LNCaP clone FGC (cell line): ENCODE data around the gene ZNF783.

Experiments
- DNase-seq: peaks from one replicate; pipeline ENCODE4 v3.0.0-alpha.2; 2011; ENCODE audit warnings: low read depth
- H3K4me3 ChIP-seq: 2 replicates; pipeline ENCODE4 v1.5.1; 2011; ENCODE audit warnings: mild to moderate bottlenecking, low read depth, low read length, control low read depth
- TF ChIP-seq, protein P1 (sequence below): IDR thresholded peaks from 2 replicates; pipeline ENCODE4 v1.5.1; 2012; ENCODE audit warnings: mild to moderate bottlenecking; ENCODE audit not compliant: control insufficient read depth, insufficient read depth; ENCODE audit errors: extremely low read depth

Gene ZNF783

DNA sequence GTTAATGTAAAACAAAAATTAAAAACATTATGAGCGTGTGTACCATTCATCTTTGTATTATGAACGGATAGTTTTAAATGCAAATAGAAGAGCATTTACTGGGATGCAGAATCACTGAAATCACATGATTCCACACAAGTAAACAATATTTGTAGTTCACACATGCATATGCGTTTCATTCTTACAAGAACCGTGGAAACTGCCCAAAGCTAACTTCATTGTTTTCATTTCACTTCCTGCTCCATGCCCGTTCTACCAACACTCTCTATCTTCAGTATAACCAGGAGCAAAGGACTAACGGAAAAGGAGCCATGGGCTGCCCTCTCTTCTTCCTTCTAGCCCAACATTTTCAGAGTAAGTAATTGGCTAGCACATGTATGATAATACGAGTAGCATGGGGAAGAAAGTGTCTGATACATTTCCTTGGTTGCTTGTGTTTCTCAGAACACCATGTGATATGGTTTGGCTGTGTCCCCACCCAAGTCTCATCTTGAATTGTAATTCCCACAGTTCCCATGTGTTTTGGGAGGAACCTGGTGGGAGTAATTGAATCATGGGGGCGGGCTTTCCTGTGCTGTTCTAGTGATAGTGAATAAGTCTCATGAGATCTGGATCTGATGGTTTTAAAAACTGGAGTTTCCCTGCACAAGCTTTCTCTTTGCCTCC is 38.8 kb downstream of the ZNF783 start:
- no peak for DNase-seq
- no peak overlapping the region for H3K4me3 ChIP-seq
- TF ChIP-seq, protein P1, sequence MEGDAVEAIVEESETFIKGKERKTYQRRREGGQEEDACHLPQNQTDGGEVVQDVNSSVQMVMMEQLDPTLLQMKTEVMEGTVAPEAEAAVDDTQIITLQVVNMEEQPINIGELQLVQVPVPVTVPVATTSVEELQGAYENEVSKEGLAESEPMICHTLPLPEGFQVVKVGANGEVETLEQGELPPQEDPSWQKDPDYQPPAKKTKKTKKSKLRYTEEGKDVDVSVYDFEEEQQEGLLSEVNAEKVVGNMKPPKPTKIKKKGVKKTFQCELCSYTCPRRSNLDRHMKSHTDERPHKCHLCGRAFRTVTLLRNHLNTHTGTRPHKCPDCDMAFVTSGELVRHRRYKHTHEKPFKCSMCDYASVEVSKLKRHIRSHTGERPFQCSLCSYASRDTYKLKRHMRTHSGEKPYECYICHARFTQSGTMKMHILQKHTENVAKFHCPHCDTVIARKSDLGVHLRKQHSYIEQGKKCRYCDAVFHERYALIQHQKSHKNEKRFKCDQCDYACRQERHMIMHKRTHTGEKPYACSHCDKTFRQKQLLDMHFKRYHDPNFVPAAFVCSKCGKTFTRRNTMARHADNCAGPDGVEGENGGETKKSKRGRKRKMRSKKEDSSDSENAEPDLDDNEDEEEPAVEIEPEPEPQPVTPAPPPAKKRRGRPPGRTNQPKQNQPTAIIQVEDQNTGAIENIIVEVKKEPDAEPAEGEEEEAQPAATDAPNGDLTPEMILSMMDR: no peak

DNA sequence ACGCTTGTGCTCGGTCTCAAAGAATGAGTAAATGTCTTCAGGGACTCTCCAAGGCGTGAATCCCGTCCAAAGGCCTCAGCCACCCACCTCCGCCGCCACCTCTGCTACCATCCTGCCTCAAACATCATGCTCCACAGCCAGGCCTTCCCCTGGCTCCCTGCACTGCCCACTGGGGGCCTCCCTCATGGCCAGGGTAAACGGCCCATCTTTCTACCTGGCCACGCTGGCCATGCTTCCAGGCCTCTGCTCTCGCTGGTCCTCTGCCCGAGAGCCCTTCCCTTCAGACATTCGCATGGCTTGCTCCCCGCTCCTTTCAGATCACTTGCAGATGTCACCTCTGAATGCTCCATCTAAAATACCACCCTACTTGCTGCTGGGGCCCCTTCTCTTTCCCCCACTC is 40.2 kb downstream of the ZNF783 start:
- DNase-seq: no peak
- H3K4me3 ChIP-seq: no peak overlapping the region
- TF ChIP-seq, protein P1: no peak

DNA sequence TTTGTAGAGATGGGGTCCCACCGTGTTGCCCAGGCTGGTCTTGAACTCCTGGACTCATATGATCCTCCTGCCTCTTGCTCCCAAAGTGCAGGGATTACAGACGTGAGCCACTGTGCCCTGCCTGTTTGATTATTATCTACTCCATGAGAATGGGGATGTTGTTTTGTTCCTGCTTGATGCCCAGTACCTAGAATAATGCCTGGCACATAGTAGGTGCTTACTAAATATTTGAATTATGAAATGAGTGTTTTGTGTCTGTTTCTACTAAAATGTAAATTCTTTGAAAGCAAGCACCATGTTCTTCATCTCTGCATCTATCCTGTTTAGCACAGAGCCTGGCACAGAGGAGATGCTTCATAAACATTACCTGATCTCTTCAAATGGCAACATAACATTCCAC is 40.9 kb downstream of the ZNF783 start:
- no peak overlapping the region for H3K4me3 ChIP-seq
- no peak for DNase-seq
- TF ChIP-seq, protein P1: no peak

DNA sequence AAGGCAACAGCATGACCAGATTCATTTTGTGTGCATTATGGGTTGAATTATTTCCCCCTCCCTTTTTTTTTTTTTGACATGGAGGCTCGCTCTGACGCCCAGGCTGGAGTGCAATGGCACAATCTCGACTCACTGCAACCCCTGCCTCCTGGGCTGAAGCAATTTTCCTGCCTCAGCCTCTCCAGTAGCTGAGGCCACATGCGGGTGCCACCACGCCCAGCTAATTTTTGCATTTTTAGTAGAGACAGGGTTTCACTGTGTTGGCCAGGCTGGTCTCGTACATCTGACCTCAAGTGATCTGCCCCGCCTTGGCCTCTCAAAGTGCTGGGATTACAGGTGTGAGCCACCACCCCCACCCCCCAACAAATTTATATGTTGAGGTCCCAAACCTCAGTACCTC is 42.0 kb downstream of the ZNF783 start:
- TF ChIP-seq, protein P1: no peak
- no peak overlapping the region for H3K4me3 ChIP-seq
- DNase-seq: no peak

DNA sequence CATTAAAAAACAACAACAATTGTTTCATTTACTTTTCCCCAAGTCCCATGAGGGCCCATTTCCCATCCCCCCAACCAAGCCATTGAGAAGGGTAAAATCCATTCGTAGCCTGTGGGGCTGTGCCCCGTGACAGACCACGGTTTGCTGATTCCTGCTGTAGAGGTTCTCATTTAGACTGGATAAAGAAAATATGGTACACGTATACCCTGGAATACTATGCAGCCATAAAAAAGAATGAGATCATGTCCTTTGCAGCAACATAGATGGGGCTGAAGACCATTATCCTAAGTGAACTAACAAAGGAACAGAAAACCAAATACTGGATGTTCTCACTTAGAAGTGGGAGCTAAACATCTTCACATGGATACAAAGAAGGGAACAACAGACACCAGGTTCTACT is 44.9 kb downstream of the ZNF783 start:
- no peak overlapping the region for H3K4me3 ChIP-seq
- TF ChIP-seq, protein P1: no peak

DNA sequence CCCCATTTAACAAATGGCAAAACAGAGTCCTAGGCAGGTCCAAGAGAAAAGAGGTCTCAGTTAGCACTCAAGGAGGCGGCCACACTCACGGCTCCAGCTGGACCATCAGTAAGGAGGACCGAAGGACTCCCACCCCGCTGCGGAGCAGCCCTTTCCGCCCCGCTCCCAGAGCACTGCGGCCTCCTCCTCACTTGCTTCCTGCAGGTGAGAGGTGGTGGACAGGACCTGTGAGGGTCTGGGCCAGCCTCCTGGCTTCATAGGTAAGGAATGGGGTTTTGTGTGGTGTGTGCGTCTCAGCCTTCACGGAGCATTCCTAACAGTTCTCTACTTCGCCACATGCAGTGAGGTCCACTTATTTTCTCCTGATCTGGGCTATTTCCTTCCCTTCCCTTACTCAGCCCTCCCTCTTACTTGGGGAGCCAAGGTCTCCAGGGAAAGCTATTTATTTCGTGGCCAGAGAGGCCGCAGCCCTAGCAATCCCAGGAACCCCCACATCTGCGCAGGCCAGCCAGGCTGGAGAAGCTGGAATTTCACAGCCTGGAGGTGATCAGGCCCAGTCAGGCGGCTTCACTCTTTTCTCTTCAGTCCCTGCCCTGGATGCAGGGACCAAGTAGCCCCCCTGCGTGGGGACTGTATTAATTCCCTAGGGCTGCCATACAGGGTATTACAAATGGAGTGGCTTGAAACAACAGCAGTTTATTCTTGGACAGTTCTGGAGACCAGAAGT is 45.9 kb downstream of the ZNF783 start:
- TF ChIP-seq, protein P1: no peak
- DNase-seq: no peak
- no peak overlapping the region for H3K4me3 ChIP-seq

More for the DNA sequence above, 44.9 kb downstream of the ZNF783 start:
- DNase-seq: no peak
